ENCODE results near the gene ZNF518A.
"Not testable (repeated sequence)": the region's sequence is repeated elsewhere in the genome, so short reads cannot be mapped to it uniquely, and the experiment has no call there.

ZNF518A gene

GRCh38 chr10:96131621-96132020 lies 1.5 kb downstream of the ZNF518A start:
- in situ Hi-C loops (cut with MboI; ENCODE audit: low sequenced_read_pairs) = no loop called here

DNA sequence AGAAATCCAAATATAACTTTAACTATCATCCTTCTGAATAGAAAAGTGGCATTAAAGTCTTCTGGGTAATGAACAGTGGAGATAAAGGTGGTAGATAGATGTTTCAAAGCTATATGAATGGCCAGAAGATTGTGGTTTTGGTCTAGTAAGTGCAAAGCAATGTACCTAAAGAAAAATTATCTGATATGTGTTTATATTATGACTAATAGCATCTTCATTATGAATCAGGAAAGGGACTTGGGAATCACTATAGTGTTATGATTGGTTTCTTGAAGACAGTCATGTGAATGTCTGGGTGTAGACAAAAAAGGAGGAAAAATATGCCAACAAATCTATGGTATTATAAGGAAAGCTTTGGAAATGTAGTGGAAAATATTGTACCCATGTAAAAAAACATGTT lies 3.0 kb downstream of the ZNF518A start:
- in situ Hi-C loops (cut with MboI; ENCODE audit: low sequenced_read_pairs) = no loop called here

DNA sequence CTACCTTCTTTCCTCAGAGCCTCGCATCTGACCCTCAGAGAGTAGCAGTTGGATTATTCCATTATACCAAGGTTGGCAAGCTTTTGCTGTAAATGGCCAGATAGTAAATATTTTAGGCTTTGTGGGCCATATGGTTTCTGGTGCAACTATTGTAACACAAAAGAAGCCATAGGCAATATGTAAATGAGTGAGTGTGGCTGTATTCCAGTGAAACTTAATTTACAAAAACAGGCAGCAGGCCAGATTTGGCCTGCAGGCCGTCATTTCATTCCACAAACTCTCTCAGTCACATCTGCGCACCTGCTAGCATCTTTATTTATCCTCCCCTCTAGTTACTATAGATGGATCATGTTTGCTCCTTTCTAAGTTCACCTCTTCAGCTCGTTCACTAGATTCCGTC lies 6.7 kb downstream of the ZNF518A start:
- in situ Hi-C loops (cut with MboI; ENCODE audit: low sequenced_read_pairs) = no loop called here

GRCh38 chr10:96137567-96137966 lies 7.5 kb downstream of the ZNF518A start:
- in situ Hi-C loops (cut with MboI; ENCODE audit: low sequenced_read_pairs) = no loop called here

- in situ Hi-C loops (cut with MboI; ENCODE audit: low sequenced_read_pairs) = no loop called here
Observed at GRCh38 chr10:96138102-96138501, 8.0 kb downstream of the ZNF518A start.

DNA sequence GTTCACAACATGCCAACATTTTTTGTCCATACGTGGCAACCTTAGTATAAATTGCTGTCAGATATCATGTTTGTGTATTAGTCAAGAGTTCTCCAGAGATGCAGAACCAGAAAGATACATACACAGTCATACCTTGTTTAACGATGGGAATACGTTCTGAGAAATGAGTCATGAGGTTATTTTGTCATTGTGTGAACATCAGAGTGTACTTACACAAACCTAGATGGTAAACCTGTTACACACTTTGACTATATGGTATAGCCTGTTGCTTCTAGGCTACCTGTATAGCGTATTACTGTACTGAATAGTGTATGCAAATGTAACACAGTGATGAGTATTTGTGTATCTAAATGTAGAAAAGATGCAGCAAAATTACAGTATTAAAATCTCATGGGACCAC lies 22.3 kb downstream of the ZNF518A start:
- in situ Hi-C loops (cut with MboI; ENCODE audit: low sequenced_read_pairs) = no loop called here

GRCh38 chr10:96153070-96153469 lies 23.0 kb downstream of the ZNF518A start:
- in situ Hi-C loops (cut with MboI; ENCODE audit: low sequenced_read_pairs) = no loop called here

DNA sequence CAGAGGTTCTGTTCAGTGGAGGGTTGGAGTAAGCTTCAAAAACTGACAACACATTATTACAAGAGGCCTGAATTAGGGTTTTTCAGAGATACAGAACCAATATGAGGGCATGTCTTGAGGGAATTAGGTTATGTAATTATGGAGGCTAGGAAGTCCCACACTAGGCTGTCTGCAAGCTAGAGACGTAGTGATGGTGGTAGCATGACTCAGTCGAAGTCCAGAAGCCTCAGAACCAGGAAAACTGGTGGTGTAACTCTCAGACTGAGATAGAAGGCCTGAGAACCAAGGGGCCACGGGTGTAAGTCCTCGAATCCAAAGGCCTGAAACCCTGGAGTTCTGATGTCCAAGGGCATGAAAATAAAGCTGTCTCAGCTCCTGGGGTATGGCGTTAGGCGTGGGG lies 35.6 kb downstream of the ZNF518A start:
- in situ Hi-C loops (cut with MboI; ENCODE audit: low sequenced_read_pairs) = no loop called here

- in situ Hi-C loops (cut with MboI; ENCODE audit: low sequenced_read_pairs) = no loop called here
Observed at GRCh38 chr10:96168546-96168945, 38.4 kb downstream of the ZNF518A start.

GRCh38 chr10:96170230-96170629 lies 40.1 kb downstream of the ZNF518A start:
- in situ Hi-C loops (cut with MboI; ENCODE audit: low sequenced_read_pairs) = no loop called here

- in situ Hi-C loops (cut with MboI; ENCODE audit: low sequenced_read_pairs) = no loop called here
Observed at GRCh38 chr10:96172666-96173065, 42.6 kb downstream of the ZNF518A start.

DNA sequence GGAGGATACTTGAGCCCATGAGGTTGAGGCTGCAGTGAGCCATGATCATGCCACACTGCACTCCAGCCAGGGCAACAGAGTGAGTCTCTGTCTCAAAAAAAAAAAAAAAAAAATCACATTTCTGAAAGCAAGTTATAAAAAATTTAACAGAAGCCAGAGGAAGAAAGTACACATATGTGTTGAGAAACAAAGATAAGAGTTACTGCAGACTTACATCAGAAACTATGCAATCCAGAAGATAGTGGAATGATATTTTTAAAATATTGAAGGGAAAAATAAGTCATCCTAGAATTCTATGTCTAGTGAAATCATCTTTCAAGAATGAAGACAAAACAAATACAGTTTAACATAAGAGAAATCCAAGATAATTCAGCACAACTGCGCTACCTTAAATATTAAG lies 46.9 kb downstream of the ZNF518A start:
- in situ Hi-C loops (cut with MboI; ENCODE audit: low sequenced_read_pairs) = no loop called here

DNA sequence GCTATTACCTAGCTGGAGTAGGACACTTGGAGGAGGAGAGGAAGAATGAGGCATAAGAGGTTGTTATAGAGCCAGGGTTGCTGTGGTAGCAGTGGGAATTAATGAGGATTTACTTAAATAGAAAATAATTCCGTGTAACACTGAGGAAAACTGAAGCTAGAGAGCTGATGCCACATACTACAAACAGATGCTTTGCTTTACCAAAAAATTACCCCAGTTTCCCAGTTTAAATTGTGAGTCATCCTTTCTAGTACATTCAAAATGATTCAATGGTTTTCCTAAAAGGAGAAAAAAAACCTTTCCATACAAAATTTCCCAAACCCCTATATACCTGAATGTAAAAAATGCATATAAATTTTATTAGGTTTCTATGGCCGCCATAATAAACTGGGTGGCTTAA lies 58.3 kb downstream of the ZNF518A start:
- in situ Hi-C loops (cut with MboI; ENCODE audit: low sequenced_read_pairs) = no loop called here

- in situ Hi-C loops (cut with MboI; ENCODE audit: low sequenced_read_pairs) = no loop called here
Observed at GRCh38 chr10:96188916-96189315, 58.8 kb downstream of the ZNF518A start.

DNA sequence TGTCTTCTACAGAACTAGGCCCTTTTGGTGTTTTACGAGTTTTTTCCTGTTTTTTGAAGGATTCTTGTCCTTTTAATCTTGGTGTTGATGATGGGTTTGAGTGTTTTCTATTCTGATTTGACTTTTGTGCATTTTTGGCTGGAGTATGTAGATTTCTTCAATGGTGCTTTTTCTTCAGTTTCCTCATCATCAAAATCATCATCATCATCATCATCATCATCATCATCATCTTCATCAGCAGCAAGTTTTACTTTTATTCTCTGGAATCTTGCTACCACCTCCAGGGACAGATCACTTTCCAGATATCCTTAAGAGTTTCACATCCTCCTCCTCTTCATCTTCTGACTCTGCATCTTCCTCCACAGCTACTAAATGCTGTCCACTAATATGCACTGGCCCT lies 59.4 kb downstream of the ZNF518A start:
- in situ Hi-C loops (cut with MboI; ENCODE audit: low sequenced_read_pairs) = not testable (repeated sequence)

- in situ Hi-C loops (cut with MboI; ENCODE audit: low sequenced_read_pairs) = no loop called here
Observed at GRCh38 chr10:96201525-96201924, 71.4 kb downstream of the ZNF518A start.

- in situ Hi-C loops (cut with MboI; ENCODE audit: low sequenced_read_pairs) = no loop called here
Observed at GRCh38 chr10:96205580-96205979, 75.5 kb downstream of the ZNF518A start.

- in situ Hi-C loops (cut with MboI; ENCODE audit: low sequenced_read_pairs) = no loop called here
Observed at GRCh38 chr10:96208271-96208670, 78.2 kb downstream of the ZNF518A start.

DNA sequence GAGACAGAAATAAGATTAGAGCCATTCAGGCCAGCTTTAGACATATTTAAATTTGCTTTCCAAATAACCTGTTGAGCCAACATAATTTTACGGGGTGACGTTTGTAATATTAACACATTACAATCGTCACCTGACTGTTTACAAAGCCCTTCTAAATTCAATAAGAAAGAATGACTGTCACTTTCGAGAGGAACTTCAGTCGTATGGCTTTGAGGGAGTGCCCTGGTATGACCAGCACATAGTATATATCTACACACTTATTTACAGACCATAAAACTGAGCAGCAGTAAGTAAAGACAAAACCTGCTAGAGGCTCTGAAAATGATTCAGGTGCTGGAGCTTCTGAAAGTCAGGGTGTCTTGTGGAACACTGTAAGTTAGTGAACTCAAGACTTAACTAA lies 78.8 kb downstream of the ZNF518A start:
- in situ Hi-C loops (cut with MboI; ENCODE audit: low sequenced_read_pairs) = no loop called here

- in situ Hi-C loops (cut with MboI; ENCODE audit: low sequenced_read_pairs) = no loop called here
Observed at GRCh38 chr10:96211764-96212163, 81.7 kb downstream of the ZNF518A start.

- in situ Hi-C loops (cut with MboI; ENCODE audit: low sequenced_read_pairs) = no loop called here
Observed at GRCh38 chr10:96212911-96213310, 82.8 kb downstream of the ZNF518A start.
